ENCODE data around the gene HEPHL1.

DNA sequence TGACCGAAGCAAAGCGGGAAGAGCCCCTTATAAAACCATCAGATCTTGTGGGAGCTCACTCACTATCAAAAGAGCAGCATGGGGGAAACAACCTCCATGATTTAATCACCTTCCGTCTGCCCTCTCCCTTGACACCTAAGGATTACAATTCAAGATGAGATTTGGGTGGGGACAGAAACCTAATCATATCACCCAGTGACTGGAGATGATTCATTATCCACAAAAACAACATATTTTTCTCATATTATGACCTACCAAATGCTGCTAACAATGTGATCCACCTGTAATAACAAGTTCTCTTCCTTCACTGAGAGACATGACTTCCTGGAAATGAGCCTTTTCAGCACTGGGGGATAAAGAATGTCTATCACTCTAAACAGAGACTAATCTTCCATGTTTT is 23.4 kb upstream of the HEPHL1 start:
- TF ChIP-seq POLR2AphosphoS5 (IDR thresholded peaks at IDR 0.05) = no peak
- TF ChIP-seq CTCF (IDR thresholded peaks at IDR 0.05) = no peak
- no peak for TF ChIP-seq POLR2A (IDR thresholded peaks at IDR 0.05)

Measured in breast epithelium (tissue), 3 donors.